DOHH2 (cell line): Measurements from ENCODE around the gene DSCAM.

Experiments
- H3F3A ChIP-seq: fragments of 200-600 bp; sonication (generic), shearing (Covaris generic); 2 replicates; pipeline ENCODE4 v1.6.0; 2016; ENCODE audit warnings: antibody characterized with exemption, mild to moderate bottlenecking; ENCODE audit not compliant: control insufficient read depth, insufficient read depth
- H3K27ac ChIP-seq: fragments of 200-600 bp; sonication (generic); 2 replicates; pipeline ENCODE4 v1.5.1; 2014; ENCODE audit warnings: low read depth, mild to moderate bottlenecking, low read length, moderate library complexity
- H3K27me3 ChIP-seq: fragments of 200-600 bp; sonication (generic); 2 replicates; pipeline ENCODE4 v1.6.1; 2014; ENCODE audit warnings: mild to moderate bottlenecking, low read length, mixed read lengths; ENCODE audit not compliant: control insufficient read depth
- H3K36me3 ChIP-seq: fragments of 200-600 bp; sonication (generic); 2 replicates; pipeline ENCODE4 v1.6.1; 2014; ENCODE audit warnings: mild to moderate bottlenecking, low read length, moderate library complexity, mixed read lengths; ENCODE audit not compliant: control insufficient read depth
- H3K4me1 ChIP-seq: fragments of 200-600 bp; sonication (generic); 2 replicates; pipeline ENCODE4 v1.6.1; 2014; ENCODE audit warnings: mild to moderate bottlenecking, low read length, mixed read lengths; ENCODE audit not compliant: control insufficient read depth
- H3K4me2 ChIP-seq: fragments of 200-600 bp; sonication (generic); 2 replicates; pipeline ENCODE4 v1.6.0; 2014; ENCODE audit warnings: mild to moderate bottlenecking, low read length, moderate library complexity
- H3K4me3 ChIP-seq: fragments of 200-600 bp; sonication (generic); 2 replicates; pipeline ENCODE4 v1.5.1; 2014; ENCODE audit warnings: mild to moderate bottlenecking, low read length, mixed read lengths
- H3K79me2 ChIP-seq: fragments of 200-600 bp; sonication (generic); 2 replicates; pipeline ENCODE4 v1.6.1; 2014; ENCODE audit warnings: mild to moderate bottlenecking, low read length, mixed read lengths; ENCODE audit not compliant: control insufficient read depth
- H3K9me2 ChIP-seq: fragments of 200-600 bp; sonication (generic); replicated peaks from 2 replicates; pipeline ENCODE4 v1.6.1; 2014; ENCODE audit warnings: mild to moderate bottlenecking, low read length, mixed read lengths; ENCODE audit not compliant: control insufficient read depth
- H3K9me3 ChIP-seq: fragments of 200-600 bp; sonication (generic); 2 replicates; pipeline ENCODE4 v1.6.1; 2014; ENCODE audit warnings: antibody characterized with exemption, low read length, mixed read lengths; ENCODE audit not compliant: control insufficient read depth, insufficient read depth
- H4K20me1 ChIP-seq: fragments of 200-600 bp; sonication (generic); 2 replicates; pipeline ENCODE4 v1.6.0; 2014; ENCODE audit warnings: low read depth, mild to moderate bottlenecking, antibody characterized with exemption, low read length, moderate library complexity; ENCODE audit not compliant: control insufficient read depth, insufficient read depth
- CTCF ChIP-seq: fragments of 200-600 bp; sonication (generic); IDR thresholded peaks from one replicate; pipeline ENCODE4 v1.5.1; 2014; ENCODE audit warnings: antibody characterized with exemption, mild to moderate bottlenecking, low read depth, low read length; ENCODE audit not compliant: poor library complexity, severe bottlenecking
- EZH2phosphoT487 ChIP-seq: fragments of 200-600 bp; sonication (generic); IDR thresholded peaks from 2 replicates; pipeline ENCODE4 v1.6.1; 2017; ENCODE audit warnings: borderline replicate concordance, mild to moderate bottlenecking, antibody characterized with exemption, low read length, moderate library complexity, mixed read lengths

DSCAM gene

GRCh38 chr21:40631211-40631610 is 215.7 kb downstream of the DSCAM start:
- TF ChIP-seq CTCF (no peak), EZH2phosphoT487 (no peak)
- H3K27ac ChIP-seq, result no peak overlapping the region
- no peaks in the 10 kb centered on the region for H3K9me2 ChIP-seq
- no peaks in the 10 kb centered on the region for H3K36me3 ChIP-seq
- no peak overlapping the region for H3K4me2 ChIP-seq
- no peaks in the 10 kb centered on the region for H3K27me3 ChIP-seq
- no peaks in the 10 kb centered on the region for H3K79me2 ChIP-seq
- no peaks in the 10 kb centered on the region; the same call in 1 of the 2 replicates for H3K9me3 ChIP-seq
- H3K4me1 ChIP-seq, result no peaks in the 10 kb centered on the region
- no peak overlapping the region for H3K4me3 ChIP-seq
- H4K20me1 ChIP-seq, result no peaks in the 10 kb centered on the region
- no peaks in the 10 kb centered on the region for H3F3A ChIP-seq

GRCh38 chr21:40625991-40626390 is 221.0 kb downstream of the DSCAM start:
- H3K4me2 ChIP-seq, result no peak overlapping the region
- no peak overlapping the region for H3K27ac ChIP-seq
- TF ChIP-seq CTCF, result no peak
- TF ChIP-seq EZH2phosphoT487, result no peak
- H3K4me1 ChIP-seq, result no peaks in the 10 kb centered on the region
- H3K27me3 ChIP-seq, result no peaks in the 10 kb centered on the region
- H3K9me3 ChIP-seq, result no peaks in the 10 kb centered on the region; the same call in 1 of the 2 replicates
- no peaks in the 10 kb centered on the region for H3F3A ChIP-seq
- no peaks in the 10 kb centered on the region for H3K9me2 ChIP-seq
- no peak overlapping the region for H3K4me3 ChIP-seq
- H4K20me1 ChIP-seq, result no peaks in the 10 kb centered on the region
- H3K36me3 ChIP-seq, result no peaks in the 10 kb centered on the region
- H3K79me2 ChIP-seq, result no peaks in the 10 kb centered on the region

- Histone ChIP-seq H3K36me3 (no peaks in the 10 kb centered on the region), H3K9me2 (no peaks in the 10 kb centered on the region), H3K4me1 (no peaks in the 10 kb centered on the region), H3K4me3 (no peak overlapping the region), H3K27me3 (no peaks in the 10 kb centered on the region), H3F3A (no peaks in the 10 kb centered on the region), H3K27ac (no peak overlapping the region), H4K20me1 (no peaks in the 10 kb centered on the region), H3K9me3 (peaks cover 4% of the 10 kb centered on the region; the same call in 1 of the 2 replicates), H3K4me2 (no peak overlapping the region), H3K79me2 (no peaks in the 10 kb centered on the region)
- TF ChIP-seq CTCF, result no peak
- no peak for TF ChIP-seq EZH2phosphoT487
These were observed 223.4 kb downstream of the DSCAM start for GRCh38 chr21:40623528-40623927.
